Adipose tissue (tissue), 3 donors: ENCODE results near the gene RASGRF2. TPM values are rescaled to one million over a fixed set of nuclear protein-coding genes. Genes with fewer than 3 reads are reported as not detected.

Experiments
- H3K27ac ChIP-seq: one replicate; pipeline ENCODE4 v1.5.1; 2013; ENCODE audit warnings: low read depth, low read length
- whole genome bisulfite sequencing, 3 donors: extraction: QIAGEN DNeasy Blood & Tissue Kit; methylation state at CpG; one replicate each; pipeline ENCODE4 v1.1.7; 2013; 5-methylcytosine and 5-hydroxymethylcytosine counted together
- polyA plus RNA-seq, 3 donors: library from polyadenylated mRNA; stranded (reverse); fragments of 200-250 nt; gene quantifications; one replicate each; pipeline ENCODE4 v1.2.3, GENCODE V29; 2013
- donor health status: healthy with polysubstance abuse.
- donor health status: Bipolar disorder and iron deficiency.
- donor health status: healthy.

RASGRF2 gene
- polyA plus RNA-seq, 3 donors: 0.78 to 12.6 (median 12.0) TPM

GRCh38 chr5:81204205-81204604 is 244.0 kb downstream of the RASGRF2 start:
- WGBS, 3 donors: 86 to 94% (median 93%) methylated on average over 1 of the region's 1 CpG
- no peak overlapping the region for H3K27ac ChIP-seq

- WGBS, 3 donors: 59 to 87% (median 76%) methylated on average over 4 of the region's 4 CpGs
- no peak overlapping the region for H3K27ac ChIP-seq
These were observed 244.9 kb downstream of the RASGRF2 start for GRCh38 chr5:81205058-81205457.

- WGBS, 3 donors: 70 to 82% (median 81%) methylated on average over 5 of the region's 5 CpGs
- no peak overlapping the region for H3K27ac ChIP-seq
These were observed 246.8 kb downstream of the RASGRF2 start for GRCh38 chr5:81207009-81207408.

- no peak overlapping the region for H3K27ac ChIP-seq
- WGBS, 3 donors: 82 to 90% (median 87%) methylated on average over 4 of the region's 4 CpGs
These were observed 248.7 kb downstream of the RASGRF2 start for GRCh38 chr5:81208904-81209303.

GRCh38 chr5:81209386-81209785 is 249.2 kb downstream of the RASGRF2 start:
- H3K27ac ChIP-seq: no peak overlapping the region
- 90 to 94% (median 93%) methylated on average over 5 of the region's 5 CpGs for WGBS, 3 donors

GRCh38 chr5:81209869-81210493 is 249.8 kb downstream of the RASGRF2 start:
- 89 to 94% (median 91%) methylated on average over 11 of the region's 11 CpGs for WGBS, 3 donors
- no peak overlapping the region for H3K27ac ChIP-seq

GRCh38 chr5:81212211-81212751 is 252.1 kb downstream of the RASGRF2 start:
- 47 to 92% (median 88%) methylated on average over 11 of the region's 11 CpGs for WGBS, 3 donors
- no peak overlapping the region for H3K27ac ChIP-seq

GRCh38 chr5:81213070-81213469 is 252.9 kb downstream of the RASGRF2 start:
- 75 to 92% (median 75%) methylated on average over 3 of the region's 3 CpGs for WGBS, 3 donors
- no peak overlapping the region for H3K27ac ChIP-seq

GRCh38 chr5:81214848-81215247 is 254.7 kb downstream of the RASGRF2 start:
- WGBS, 3 donors: 92 to 93% (median 92%) methylated on average over 8 of the region's 8 CpGs
- no peak overlapping the region for H3K27ac ChIP-seq

- 59 to 82% (median 66%) methylated on average over 3 of the region's 3 CpGs for WGBS, 3 donors
- H3K27ac ChIP-seq: no peak overlapping the region
These were observed 256.0 kb downstream of the RASGRF2 start for GRCh38 chr5:81216152-81216551.

- no peak overlapping the region for H3K27ac ChIP-seq
- WGBS, 3 donors: 91 to 98% (median 97%) methylated on average over 3 of the region's 3 CpGs
These were observed 259.2 kb downstream of the RASGRF2 start for GRCh38 chr5:81219389-81219788.

- H3K27ac ChIP-seq: no peak overlapping the region
These were observed 262.1 kb downstream of the RASGRF2 start for GRCh38 chr5:81222285-81222684.

GRCh38 chr5:81225463-81225862 is 265.3 kb downstream of the RASGRF2 start:
- 88 to 90% (median 90%) methylated on average over 8 of the region's 8 CpGs for WGBS, 3 donors
- no peak overlapping the region for H3K27ac ChIP-seq

- 67 to 83% (median 77%) methylated on average over 2 of the region's 2 CpGs for WGBS, 3 donors
- H3K27ac ChIP-seq: no peak overlapping the region
These were observed 266.1 kb downstream of the RASGRF2 start for GRCh38 chr5:81226286-81226685.

- WGBS, 3 donors: 43 to 72% (median 61%) methylated on average over 1 of the region's 1 CpG
- H3K27ac ChIP-seq: no peak overlapping the region
These were observed 266.8 kb downstream of the RASGRF2 start for GRCh38 chr5:81226949-81227348.

- WGBS, 3 donors: 64 to 69% (median 66%) methylated on average over 4 of the region's 4 CpGs
- no peak overlapping the region for H3K27ac ChIP-seq
These were observed 267.9 kb downstream of the RASGRF2 start for GRCh38 chr5:81228084-81228483.

- H3K27ac ChIP-seq: no peak overlapping the region
- 53 to 87% (median 58%) methylated on average over 8 of the region's 8 CpGs for WGBS, 3 donors
These were observed 270.3 kb downstream of the RASGRF2 start for GRCh38 chr5:81230416-81230815.

GRCh38 chr5:81232464-81233079 is 272.4 kb downstream of the RASGRF2 start:
- H3K27ac ChIP-seq: no peak overlapping the region
- 49 to 68% (median 62%) methylated on average over 12 of the region's 12 CpGs for WGBS, 3 donors

GRCh38 chr5:81233080-81233634 is 273.0 kb downstream of the RASGRF2 start, which contains the start of gene CKMT2:
TSS of gene CKMT2 (plus strand) at chr5:81233322. CDS start at chr5:81251133, 17,811 bp downstream.
- no peak within 1 kb of the TSS for H3K27ac ChIP-seq
- 9 to 13% (median 10%) methylated on average over 28 of the region's 28 CpGs for WGBS, 3 donors

GRCh38 chr5:81234299-81234698 is 274.1 kb downstream of the RASGRF2 start:
- no peak overlapping the region for H3K27ac ChIP-seq
- WGBS, 3 donors: 79 to 87% (median 80%) methylated on average over 7 of the region's 7 CpGs
